LNCAP (cell line): ENCODE measurements around the gene SGMS1.

Experiments
- TF ChIP-seq, protein P1 (sequence below): fragments of 450-650 bp; IDR thresholded peaks from 2 replicates; pipeline ENCODE4 v1.5.1; 2017; ENCODE audit warnings: mild to moderate bottlenecking

The SGMS1 gene

DNA sequence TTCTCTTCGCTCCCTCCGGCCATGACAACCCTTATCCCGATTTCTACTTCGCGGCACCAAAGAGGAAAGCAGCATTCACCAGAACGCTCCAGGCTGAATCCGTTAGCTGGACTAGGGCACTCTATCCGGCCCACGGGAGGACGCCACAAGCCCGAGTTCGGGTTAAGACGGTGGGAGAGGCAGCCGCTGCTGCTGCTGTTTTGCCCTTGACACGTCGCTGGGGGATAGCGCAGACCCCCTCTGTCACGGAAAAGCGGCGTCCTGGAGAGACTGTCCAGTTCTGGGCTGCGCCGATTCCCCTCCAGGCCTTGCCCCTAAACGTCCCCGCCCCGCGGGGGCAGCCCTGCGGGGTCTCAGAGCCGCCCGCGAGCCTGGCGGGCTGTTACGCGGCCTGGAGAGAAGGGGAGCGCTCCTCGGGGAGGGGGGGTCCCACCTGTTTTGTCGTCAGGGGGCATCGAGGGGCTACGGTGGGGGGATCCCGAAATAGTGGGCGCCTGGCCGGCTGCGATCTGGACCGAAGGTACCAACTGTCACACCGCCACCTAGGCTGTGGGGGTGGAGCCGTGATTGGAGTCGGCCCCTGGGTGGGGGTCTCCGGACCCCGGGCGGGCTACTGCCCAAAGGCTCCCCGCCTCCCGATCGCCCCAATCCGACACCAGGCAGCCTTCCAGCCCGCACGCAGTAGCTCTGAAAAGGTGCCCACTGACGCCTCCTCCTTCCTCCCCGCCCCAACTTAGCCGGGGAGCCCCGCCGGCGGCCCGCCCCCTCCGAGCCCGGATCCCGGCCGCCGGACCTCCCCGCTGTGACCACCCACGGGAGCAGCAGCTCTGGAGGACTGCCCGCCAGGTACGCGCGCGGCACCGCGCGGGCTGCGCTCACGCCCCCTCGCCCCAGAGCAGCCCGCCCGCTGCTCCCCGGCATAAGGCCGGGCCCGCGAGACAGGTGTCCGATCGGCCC lies 772 bp downstream of the SGMS1 start:
- TF ChIP-seq, protein P1, sequence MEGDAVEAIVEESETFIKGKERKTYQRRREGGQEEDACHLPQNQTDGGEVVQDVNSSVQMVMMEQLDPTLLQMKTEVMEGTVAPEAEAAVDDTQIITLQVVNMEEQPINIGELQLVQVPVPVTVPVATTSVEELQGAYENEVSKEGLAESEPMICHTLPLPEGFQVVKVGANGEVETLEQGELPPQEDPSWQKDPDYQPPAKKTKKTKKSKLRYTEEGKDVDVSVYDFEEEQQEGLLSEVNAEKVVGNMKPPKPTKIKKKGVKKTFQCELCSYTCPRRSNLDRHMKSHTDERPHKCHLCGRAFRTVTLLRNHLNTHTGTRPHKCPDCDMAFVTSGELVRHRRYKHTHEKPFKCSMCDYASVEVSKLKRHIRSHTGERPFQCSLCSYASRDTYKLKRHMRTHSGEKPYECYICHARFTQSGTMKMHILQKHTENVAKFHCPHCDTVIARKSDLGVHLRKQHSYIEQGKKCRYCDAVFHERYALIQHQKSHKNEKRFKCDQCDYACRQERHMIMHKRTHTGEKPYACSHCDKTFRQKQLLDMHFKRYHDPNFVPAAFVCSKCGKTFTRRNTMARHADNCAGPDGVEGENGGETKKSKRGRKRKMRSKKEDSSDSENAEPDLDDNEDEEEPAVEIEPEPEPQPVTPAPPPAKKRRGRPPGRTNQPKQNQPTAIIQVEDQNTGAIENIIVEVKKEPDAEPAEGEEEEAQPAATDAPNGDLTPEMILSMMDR: no peak

DNA sequence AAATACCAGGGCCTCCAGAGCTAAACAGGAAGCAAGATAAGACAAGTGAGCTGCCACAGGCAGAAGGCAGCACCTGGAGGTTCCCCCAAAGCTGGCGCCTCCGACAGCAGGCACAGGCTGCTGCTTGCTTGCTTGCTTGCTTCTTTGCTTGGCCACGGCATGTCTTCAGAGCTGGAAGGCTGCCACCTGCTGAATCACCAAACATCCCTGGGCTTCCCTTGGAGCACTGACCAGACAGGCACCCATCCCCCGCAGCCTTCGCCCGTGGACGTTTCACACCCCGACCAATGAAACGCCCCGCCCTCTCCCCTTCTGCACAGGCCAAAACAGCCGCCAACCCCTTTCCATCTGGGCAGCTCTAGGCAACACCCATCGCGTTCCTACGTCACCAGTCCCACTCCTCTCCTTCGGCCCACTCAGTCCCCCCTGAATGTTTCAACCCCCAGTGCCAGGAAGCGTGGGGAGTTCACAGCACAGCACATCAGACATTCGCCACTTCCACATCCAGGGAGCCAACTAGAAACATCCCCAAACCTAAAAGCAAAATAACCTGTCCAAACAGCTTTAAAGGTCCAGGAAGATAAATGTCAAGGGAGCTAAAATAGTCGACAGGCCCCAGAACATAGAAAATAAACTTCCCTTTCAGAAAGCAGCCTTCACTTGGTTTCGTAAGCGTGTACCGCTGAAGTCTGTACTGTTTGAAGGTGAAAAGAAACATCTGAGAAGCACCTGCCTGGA lies 1.6 kb downstream of the SGMS1 start:
- TF ChIP-seq, protein P1: no peak

DNA sequence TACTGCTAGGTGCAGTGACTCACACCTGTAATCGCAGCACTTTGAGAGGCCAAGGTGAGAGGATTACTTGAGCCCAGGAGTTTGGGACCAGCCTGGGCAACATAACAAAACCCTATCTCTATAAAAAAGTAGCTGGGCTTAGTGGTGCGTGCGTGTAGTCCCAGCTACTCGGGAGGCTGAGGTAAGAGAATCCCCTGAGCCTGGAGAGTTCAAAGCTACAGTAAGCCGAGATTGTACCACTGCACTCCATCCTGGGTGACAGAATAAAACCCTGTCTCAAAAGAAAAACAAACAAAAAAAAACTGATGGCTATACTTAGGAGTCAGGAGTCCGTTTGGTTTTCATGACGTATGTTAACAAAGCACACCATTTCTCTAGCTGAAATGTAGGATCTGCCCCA lies 2.9 kb downstream of the SGMS1 start:
- TF ChIP-seq, protein P1: no peak

DNA sequence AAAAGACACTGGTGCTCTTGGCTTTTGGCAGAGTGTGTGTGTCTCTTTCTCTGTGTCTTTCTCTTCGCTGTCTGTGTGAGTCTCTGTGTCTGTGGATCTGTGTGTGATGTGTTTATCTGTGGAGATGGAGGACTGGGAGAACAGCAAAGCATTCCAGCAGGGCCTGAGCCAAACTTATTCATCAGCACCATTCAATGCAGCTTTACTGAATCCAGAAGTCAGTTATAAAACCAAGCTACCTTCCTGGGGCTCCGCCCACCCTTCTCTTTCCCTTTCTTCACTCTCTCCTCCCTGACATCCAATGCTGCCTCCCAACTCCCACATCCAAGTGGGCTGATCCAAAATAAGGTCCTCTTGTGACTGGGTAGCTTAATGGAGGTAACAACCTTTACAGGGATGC lies 3.9 kb downstream of the SGMS1 start:
- TF ChIP-seq, protein P1: no peak

DNA sequence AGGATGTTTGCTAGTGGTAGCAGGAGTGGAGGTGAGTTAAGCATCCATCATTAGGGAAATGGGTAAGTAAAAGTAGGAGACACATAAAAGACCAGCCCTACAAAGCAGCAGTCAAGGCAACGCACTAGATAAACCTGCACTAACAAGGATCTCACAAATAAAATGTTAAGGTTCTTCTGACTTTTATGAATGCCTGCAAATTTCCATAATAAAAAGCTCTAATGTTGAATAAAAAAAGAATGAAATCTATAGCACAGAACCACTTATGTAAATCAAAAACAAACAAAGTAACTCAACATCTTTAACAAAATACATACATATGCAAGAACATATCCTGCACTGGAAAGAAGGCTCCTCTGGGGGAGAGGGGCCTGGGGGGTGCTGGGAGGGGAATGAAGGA lies 4.6 kb downstream of the SGMS1 start:
- TF ChIP-seq, protein P1: no peak

DNA sequence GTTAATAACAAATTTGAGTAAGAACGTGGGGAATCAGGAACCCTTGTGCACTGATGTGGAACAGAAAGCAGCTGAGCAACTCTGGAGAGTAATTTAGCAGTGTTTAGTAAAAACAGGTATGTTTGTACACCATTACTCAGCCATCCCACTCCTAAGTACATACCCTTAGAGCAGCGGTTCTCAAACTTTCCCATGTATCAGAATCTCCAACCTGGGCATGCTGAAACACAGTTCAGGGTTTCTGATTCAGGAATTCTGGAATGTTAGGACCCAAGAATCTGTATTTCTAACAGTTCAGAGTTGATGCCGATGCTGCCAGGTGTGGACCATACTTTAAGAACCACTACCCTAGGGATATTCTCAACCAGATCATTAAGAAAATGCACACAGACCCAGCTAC lies 5.1 kb downstream of the SGMS1 start:
- TF ChIP-seq, protein P1: no peak

DNA sequence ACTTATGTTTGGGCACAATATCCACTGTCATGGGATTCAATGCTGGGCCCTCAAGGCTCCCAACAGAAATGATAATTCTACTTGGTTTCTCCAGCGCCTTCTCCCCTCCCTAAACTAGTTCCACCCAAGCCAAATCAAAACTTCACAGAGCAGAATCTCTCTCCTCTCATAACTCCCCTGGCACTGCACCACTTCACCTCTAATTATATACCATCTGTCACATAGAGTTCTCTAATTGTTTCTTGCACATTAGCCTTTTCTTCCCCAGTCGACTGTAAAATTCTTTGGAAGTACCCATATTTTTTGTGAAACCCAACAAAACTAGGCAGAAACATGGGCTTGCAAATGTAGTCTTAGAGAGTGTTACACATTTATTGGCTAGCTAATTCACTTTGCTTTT lies 8.1 kb downstream of the SGMS1 start:
- TF ChIP-seq, protein P1: no peak
